Endothelial cell of umbilical vein (primary cell): Measurements from ENCODE around the gene SCYL3. TPM values are rescaled to one million over a fixed set of nuclear protein-coding genes. Genes with fewer than 3 reads are reported as not detected.
"Not testable (repeated sequence)": the region's sequence is repeated elsewhere in the genome, so short reads cannot be mapped to it uniquely, and the experiment has no call there.

Experiments
- BruUV-seq: library from RNA; stranded (reverse); fragments of 400-500 nt; replicated peaks from 2 replicates; lab custom pipeline; 2021; lab: Mats Ljungman, UMichigan
- CTCF ChIA-PET: fragments of 300-600, 350-600 bp; sonication (Branson Sonifier 250); formaldehyde crosslinking; loops from one replicate; lab custom pipeline; 2021; ENCODE audit warnings: antibody characterized with exemption, inconsistent platforms; lab: Charles Lee
- POLR2A ChIA-PET: fragments of 300-600, 350-600 bp; sonication (Branson Sonifier 250); formaldehyde crosslinking; loops from one replicate; lab custom pipeline; 2021; ENCODE audit warnings: antibody characterized with exemption, inconsistent platforms; lab: Charles Lee
- DNase-seq: peaks from one replicate; pipeline ENCODE4 v3.0.0-alpha.2; 2011; ENCODE audit warnings: low read depth, low spot score
- FAIRE-seq: peaks from 2 replicates; lab custom pipeline; 2011; peaks lifted over from hg19 to GRCh38; lab: Jason Lieb, UNC
- H2AFZ ChIP-seq: 2 replicates; pipeline ENCODE4 v1.6.0; 2012; ENCODE audit warnings: low read depth, low read length, control low read depth, inconsistent platforms
- H3K27ac ChIP-seq: 2 replicates; pipeline ENCODE4 v1.5.1; 2011; ENCODE audit warnings: low read depth, mild to moderate bottlenecking, control low read depth, low read length, moderate library complexity; ENCODE audit not compliant: insufficient read depth
- H3K27me3 ChIP-seq, 2 experiments: 2 replicates each; pipeline versions ENCODE4 v1.6.0 to v1.6.1; 2011; ENCODE audit warnings: low read length in 2 of 2, mixed read lengths in 1 of 2; ENCODE audit not compliant: control insufficient read depth in 2 of 2, insufficient read depth in 2 of 2
- H3K36me3 ChIP-seq, 2 experiments: 2 replicates in 1 of 2; 3 replicates in 1 of 2; pipeline ENCODE4 v1.5.1; 2011; ENCODE audit warnings: low read length in 2 of 2, mild to moderate bottlenecking in 1 of 2, moderate library complexity in 1 of 2; ENCODE audit not compliant: control insufficient read depth in 2 of 2, insufficient read depth in 2 of 2; ENCODE audit errors: extremely low read depth in 1 of 2
- H3K4me1 ChIP-seq: 3 replicates; pipeline ENCODE4 v1.5.1; 2011; ENCODE audit warnings: mild to moderate bottlenecking, low read length; ENCODE audit not compliant: control insufficient read depth, insufficient read depth; ENCODE audit errors: extremely low read depth
- H3K4me2 ChIP-seq: 2 replicates; pipeline ENCODE4 v1.6.1; 2011; ENCODE audit warnings: low read length, control low read depth, mixed read lengths; ENCODE audit not compliant: insufficient read depth
- H3K4me3 ChIP-seq, 3 experiments: fragments of 200-600 bp in 1 of 3; sonication (generic), shearing (Covaris generic) in 1 of 3; replicated peaks in 1 of 3; 2 replicates each; pipeline ENCODE4 v1.5.1; 2011 to 2016; ENCODE audit warnings: control low read depth in 3 of 3, low read length in 3 of 3, mild to moderate bottlenecking in 2 of 3, inconsistent platforms in 1 of 3, low read depth in 1 of 3, moderate library complexity in 1 of 3; ENCODE audit not compliant: insufficient read depth in 1 of 3
- H3K79me2 ChIP-seq: 2 replicates; pipeline ENCODE4 v1.6.0; 2012; ENCODE audit warnings: low read length, inconsistent platforms; ENCODE audit not compliant: control insufficient read depth, insufficient read depth
- H3K9ac ChIP-seq: replicated peaks from 2 replicates; pipeline ENCODE3; 2011; ENCODE audit warnings: low read length, control low read depth; ENCODE audit not compliant: insufficient read depth; ENCODE audit errors: extremely low read depth
- H3K9me1 ChIP-seq: replicated peaks from 3 replicates; pipeline ENCODE4 v1.6.0; 2011; ENCODE audit warnings: mild to moderate bottlenecking, low read length; ENCODE audit not compliant: control insufficient read depth, insufficient read depth; ENCODE audit errors: extremely low read depth
- H3K9me3 ChIP-seq: replicated peaks from 2 replicates; pipeline ENCODE4 v1.5.1; 2012; ENCODE audit warnings: low read length, inconsistent platforms; ENCODE audit not compliant: control insufficient read depth, insufficient read depth
- H4K20me1 ChIP-seq: replicated peaks from 2 replicates; pipeline ENCODE3; 2011; ENCODE audit warnings: mild to moderate bottlenecking, low read length; ENCODE audit not compliant: control insufficient read depth, insufficient read depth; ENCODE audit errors: extremely low read depth
- CTCF ChIP-seq, 2 donors: IDR thresholded peaks; 1 replicate in 1 of 2; 2 replicates in 1 of 2; pipeline ENCODE4 v1.5.1; 2011; ENCODE audit warnings: low read length in 2 of 2, mild to moderate bottlenecking in 2 of 2, moderate library complexity in 2 of 2, control low read depth in 1 of 2, inconsistent platforms in 1 of 2, low read depth in 1 of 2; ENCODE audit not compliant: insufficient read depth in 1 of 2; ENCODE audit errors: extremely low read depth in 1 of 2
- EZH2 ChIP-seq: IDR thresholded peaks from 2 replicates; pipeline ENCODE4 v1.6.1; 2012; ENCODE audit warnings: borderline replicate concordance, low read depth, mild to moderate bottlenecking, moderate library complexity, low read length, inconsistent platforms; ENCODE audit not compliant: severe bottlenecking
- FOS ChIP-seq: IDR thresholded peaks from 2 replicates; pipeline ENCODE4 v1.6.1; 2011; ENCODE audit warnings: mild to moderate bottlenecking, low read length, moderate library complexity, borderline replicate concordance; ENCODE audit not compliant: insufficient read depth
- GATA2 ChIP-seq: IDR thresholded peaks from 2 replicates; pipeline ENCODE4 v1.7.0; 2011; ENCODE audit warnings: low read depth, mild to moderate bottlenecking, moderate library complexity, mixed read lengths, low read length; ENCODE audit not compliant: insufficient read length, insufficient read depth
- JUN ChIP-seq: IDR thresholded peaks from 2 replicates; pipeline ENCODE4 v1.6.1; 2011; ENCODE audit warnings: borderline replicate concordance, low read depth; ENCODE audit not compliant: insufficient read length, insufficient read depth
- MAX ChIP-seq: IDR thresholded peaks from 2 replicates; pipeline ENCODE4 v1.6.1; 2011; ENCODE audit not compliant: insufficient read depth, insufficient read length
- MYC ChIP-seq: IDR thresholded peaks from one replicate; pipeline ENCODE4 v1.6.1; 2011; ENCODE audit warnings: mild to moderate bottlenecking, low read depth, low read length
- POLR2A ChIP-seq: IDR thresholded peaks from 2 replicates; pipeline ENCODE4 v1.6.1; 2012; ENCODE audit warnings: low read depth, mild to moderate bottlenecking, control low read depth, low read length
- POLR2AphosphoS5 ChIP-seq: IDR thresholded peaks from 2 replicates; pipeline ENCODE4 v1.6.1; 2012; ENCODE audit warnings: low read depth, mild to moderate bottlenecking, control low read depth, low read length, moderate library complexity; ENCODE audit not compliant: insufficient read depth
- dilution Hi-C: fragments of 300-500 bp; cut with MboI; formaldehyde crosslinking; loops from one replicate; pipeline ENCODE4 v1.15.0; 2019; ENCODE audit warnings: low sequenced_read_pairs; ENCODE audit not compliant: extremely low pct_ligation_motif_present
- intact Hi-C: fragments of 100-400 bp; cut with micrococcal nuclease; formaldehyde crosslinking; loops from one replicate; pipeline ENCODE4 v1.10.0; 2022
- polyA plus RNA-seq, 4 experiments: library from polyadenylated mRNA; depleted of rRNA in 3 of 4; stranded (reverse) in 3 of 4; unstranded in 1 of 4; fragments of >200 nt; gene quantifications; 2 replicates each; pipeline versions ENCODE4 v1.2.1 to v1.2.3, GENCODE V29; 2011 to 2012; ENCODE audit warnings: missing spikeins in 1 of 4
- total RNA-seq: library from RNA; stranded (reverse); gene quantifications from 2 replicates; pipeline ENCODE4 v1.2.3, GENCODE V29; 2021

Gene SCYL3
- total and polyA plus RNA-seq, 2 donors (not counting 3 experiments of a cell fraction or from before 2014, with no cell fraction given): 3.3 to 6.2 TPM

- intact Hi-C loops (loop anchor here (10.0 kb wide), 1 partner anchor 1073 kb away; no protein-coding TSS in a partner anchor), dilution Hi-C loops (no loop called here)
- Histone ChIP-seq H3K9me3 (no peaks in the 10 kb centered on the region), H3K9ac (no peak overlapping the region), H3K36me3 (peaks cover 0 to 4% of the 10 kb centered on the region in 2 experiments), H3K9me1 (no peaks in the 10 kb centered on the region), H3K4me1 (no peaks in the 10 kb centered on the region), H3K79me2 (no peaks in the 10 kb centered on the region), H2AFZ (no peak overlapping the region), H3K27me3 (no peaks in the 10 kb centered on the region), H3K4me2 (no peak overlapping the region), H3K27ac (no peak overlapping the region), H4K20me1 (no peaks in the 10 kb centered on the region), H3K4me3 (no peak overlapping the region)
- no peak for TF ChIP-seq POLR2AphosphoS5
- TF ChIP-seq CTCF (IDR thresholded peaks at IDR 0.05; ENCODE audit: extremely low read depth in 1 of 2, insufficient read depth in 1 of 2, low read depth in 1 of 2, low read length in 2 of 2): no peak
- TF ChIP-seq MAX: no peak
- TF ChIP-seq MYC: no peak
- no peak for TF ChIP-seq FOS
- TF ChIP-seq POLR2A: no peak
- no peak for TF ChIP-seq GATA2
- no peak for TF ChIP-seq EZH2
- no peak for TF ChIP-seq JUN
- FAIRE-seq (no peak), DNase-seq (no peak)
- ChIA-PET POLR2A (no interaction called here), CTCF (no interaction called here)
- no TSS peak for BruUV-seq
These were observed 81.6 kb downstream of the SCYL3 start for GRCh38 chr1:169812131-169812530.

GRCh38 chr1:169811418-169812035 is 82.2 kb downstream of the SCYL3 start:
- H3K4me1 ChIP-seq, H3K27me3 ChIP-seq, H2AFZ ChIP-seq, BruUV-seq, FAIRE-seq, H3K36me3 ChIP-seq, DNase-seq, H3K9me1 ChIP-seq, POLR2A ChIA-PET, H3K4me3 ChIP-seq, H3K27ac ChIP-seq, H3K79me2 ChIP-seq, CTCF ChIA-PET, H3K4me2 ChIP-seq, H3K9ac ChIP-seq, H4K20me1 ChIP-seq, dilution Hi-C loops, H3K9me3 ChIP-seq: not testable (repeated sequence)
- intact Hi-C loops: loop anchor here (10.0 kb wide), 1 partner anchor 1073 kb away; no protein-coding TSS in a partner anchor
